ENCODE measurements around the gene SCD5. TPM values are rescaled to one million over a fixed set of nuclear protein-coding genes. Genes with fewer than 3 reads are reported as not detected.

The SCD5 gene
- polyA plus RNA-seq, 1 donor from 2014 or later, result 212 TPM

DNA sequence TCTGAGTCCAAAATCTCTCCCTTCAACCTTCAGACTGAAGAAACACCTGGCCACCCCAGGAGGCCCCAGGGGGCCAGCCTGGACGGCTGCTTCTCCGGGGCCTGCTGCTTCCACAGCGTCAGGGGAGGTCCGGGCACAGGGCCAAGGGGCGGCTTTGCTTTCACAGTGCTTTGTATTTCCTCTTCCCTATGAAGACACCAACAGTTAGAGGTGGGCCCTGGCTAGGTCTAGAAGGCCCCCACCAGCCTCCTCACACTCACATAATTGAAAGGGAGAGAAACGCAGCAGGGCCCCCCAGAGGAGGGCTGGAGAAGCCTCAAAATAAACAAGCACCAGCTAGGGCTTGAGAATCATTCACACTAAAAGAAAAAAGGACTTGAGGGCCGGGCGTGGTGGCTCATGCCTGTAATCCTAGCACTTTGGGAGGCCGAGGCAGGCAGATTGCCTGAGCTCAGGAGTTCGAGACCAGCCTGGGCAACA lies 17.8 kb downstream of the SCD5 start:
- H4K20me1 ChIP-seq (ENCODE audit: insufficient read depth), result no peaks in the 10 kb centered on the region
- no peaks in the 10 kb centered on the region for H3K27me3 ChIP-seq (ENCODE audit: insufficient read depth, low read depth, low read length)
- no peak overlapping the region for H3K27ac ChIP-seq (ENCODE audit: low read length)
- peaks cover 3% of the 10 kb centered on the region for H3F3A ChIP-seq (ENCODE audit: insufficient read depth, low read length, poor library complexity, severe bottlenecking)
- no peaks in the 10 kb centered on the region for H3K36me3 ChIP-seq (ENCODE audit: insufficient read depth, low read length)
- H2AFZ ChIP-seq (ENCODE audit: low read depth, low read length), result no peak overlapping the region
- no peaks in the 10 kb centered on the region for H3K9me3 ChIP-seq (ENCODE audit: low read length)
- TF ChIP-seq EP300 (conservative IDR thresholded peaks at IDR 0.05; ENCODE audit: poor library complexity, severe bottlenecking), result no peak
- TF ChIP-seq SMC3 (conservative IDR thresholded peaks at IDR 0.05; ENCODE audit: poor library complexity), result no peak
- TF ChIP-seq EZH2 (IDR thresholded peaks at IDR 0.05; ENCODE audit: borderline replicate concordance, insufficient read depth, low read length, poor library complexity, severe bottlenecking), result no peak
- TF ChIP-seq, protein P1, sequence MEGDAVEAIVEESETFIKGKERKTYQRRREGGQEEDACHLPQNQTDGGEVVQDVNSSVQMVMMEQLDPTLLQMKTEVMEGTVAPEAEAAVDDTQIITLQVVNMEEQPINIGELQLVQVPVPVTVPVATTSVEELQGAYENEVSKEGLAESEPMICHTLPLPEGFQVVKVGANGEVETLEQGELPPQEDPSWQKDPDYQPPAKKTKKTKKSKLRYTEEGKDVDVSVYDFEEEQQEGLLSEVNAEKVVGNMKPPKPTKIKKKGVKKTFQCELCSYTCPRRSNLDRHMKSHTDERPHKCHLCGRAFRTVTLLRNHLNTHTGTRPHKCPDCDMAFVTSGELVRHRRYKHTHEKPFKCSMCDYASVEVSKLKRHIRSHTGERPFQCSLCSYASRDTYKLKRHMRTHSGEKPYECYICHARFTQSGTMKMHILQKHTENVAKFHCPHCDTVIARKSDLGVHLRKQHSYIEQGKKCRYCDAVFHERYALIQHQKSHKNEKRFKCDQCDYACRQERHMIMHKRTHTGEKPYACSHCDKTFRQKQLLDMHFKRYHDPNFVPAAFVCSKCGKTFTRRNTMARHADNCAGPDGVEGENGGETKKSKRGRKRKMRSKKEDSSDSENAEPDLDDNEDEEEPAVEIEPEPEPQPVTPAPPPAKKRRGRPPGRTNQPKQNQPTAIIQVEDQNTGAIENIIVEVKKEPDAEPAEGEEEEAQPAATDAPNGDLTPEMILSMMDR (IDR thresholded peaks at IDR 0.05; ENCODE audit: poor library complexity, severe bottlenecking), result no peak
- no peak for TF ChIP-seq RAD21 (conservative IDR thresholded peaks at IDR 0.05)
- no peak for TF ChIP-seq MXI1 (conservative IDR thresholded peaks at IDR 0.05; ENCODE audit: poor library complexity, severe bottlenecking)
- no peak for TF ChIP-seq TAF1 (IDR thresholded peaks at IDR 0.05; ENCODE audit: low read depth)
- no peak for TF ChIP-seq POLR2AphosphoS5 (IDR thresholded peaks at IDR 0.05)
- TF ChIP-seq, protein P2, sequence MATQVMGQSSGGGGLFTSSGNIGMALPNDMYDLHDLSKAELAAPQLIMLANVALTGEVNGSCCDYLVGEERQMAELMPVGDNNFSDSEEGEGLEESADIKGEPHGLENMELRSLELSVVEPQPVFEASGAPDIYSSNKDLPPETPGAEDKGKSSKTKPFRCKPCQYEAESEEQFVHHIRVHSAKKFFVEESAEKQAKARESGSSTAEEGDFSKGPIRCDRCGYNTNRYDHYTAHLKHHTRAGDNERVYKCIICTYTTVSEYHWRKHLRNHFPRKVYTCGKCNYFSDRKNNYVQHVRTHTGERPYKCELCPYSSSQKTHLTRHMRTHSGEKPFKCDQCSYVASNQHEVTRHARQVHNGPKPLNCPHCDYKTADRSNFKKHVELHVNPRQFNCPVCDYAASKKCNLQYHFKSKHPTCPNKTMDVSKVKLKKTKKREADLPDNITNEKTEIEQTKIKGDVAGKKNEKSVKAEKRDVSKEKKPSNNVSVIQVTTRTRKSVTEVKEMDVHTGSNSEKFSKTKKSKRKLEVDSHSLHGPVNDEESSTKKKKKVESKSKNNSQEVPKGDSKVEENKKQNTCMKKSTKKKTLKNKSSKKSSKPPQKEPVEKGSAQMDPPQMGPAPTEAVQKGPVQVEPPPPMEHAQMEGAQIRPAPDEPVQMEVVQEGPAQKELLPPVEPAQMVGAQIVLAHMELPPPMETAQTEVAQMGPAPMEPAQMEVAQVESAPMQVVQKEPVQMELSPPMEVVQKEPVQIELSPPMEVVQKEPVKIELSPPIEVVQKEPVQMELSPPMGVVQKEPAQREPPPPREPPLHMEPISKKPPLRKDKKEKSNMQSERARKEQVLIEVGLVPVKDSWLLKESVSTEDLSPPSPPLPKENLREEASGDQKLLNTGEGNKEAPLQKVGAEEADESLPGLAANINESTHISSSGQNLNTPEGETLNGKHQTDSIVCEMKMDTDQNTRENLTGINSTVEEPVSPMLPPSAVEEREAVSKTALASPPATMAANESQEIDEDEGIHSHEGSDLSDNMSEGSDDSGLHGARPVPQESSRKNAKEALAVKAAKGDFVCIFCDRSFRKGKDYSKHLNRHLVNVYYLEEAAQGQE (IDR thresholded peaks at IDR 0.05; ENCODE audit: borderline replicate concordance), result no peak
- H3K9ac ChIP-seq (ENCODE audit: low read length), result no peak overlapping the region
- H3K79me2 ChIP-seq (replicated peaks; ENCODE audit: insufficient read depth, low read length), result peaks cover 28% of the 10 kb centered on the region
- no peaks in the 10 kb centered on the region for H3K9me2 ChIP-seq (ENCODE audit: insufficient read depth, low read length)
- H3K4me3 ChIP-seq (ENCODE audit: low read length), result no peak overlapping the region
- no peak overlapping the region for H3K4me2 ChIP-seq (ENCODE audit: low read length)

DNA sequence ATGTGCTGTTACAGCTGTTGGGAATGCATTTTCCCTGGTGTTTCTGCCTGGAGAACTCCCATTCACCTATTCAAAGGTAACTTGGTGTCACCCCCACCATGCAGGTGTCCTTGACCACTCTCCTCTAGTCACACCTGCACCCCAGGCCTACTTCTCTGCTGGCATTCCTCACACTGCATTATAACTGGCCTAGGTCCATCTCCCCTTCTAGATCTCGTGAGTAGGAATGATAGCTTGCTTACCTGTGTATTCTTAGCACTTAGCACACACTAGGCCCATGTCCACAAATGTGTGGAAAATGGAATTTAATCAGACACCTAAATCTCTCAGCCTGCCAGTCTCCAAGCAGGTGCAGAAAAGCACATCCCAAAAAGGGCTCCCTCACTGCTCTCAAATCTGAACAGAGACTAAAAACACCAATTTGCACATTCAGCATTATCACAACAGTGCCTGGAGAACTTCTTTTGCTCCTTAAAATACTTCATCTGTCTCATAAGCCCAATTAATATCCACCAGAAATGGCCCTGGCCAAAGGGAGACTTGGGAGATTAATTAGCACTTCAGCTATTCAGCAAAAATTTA lies 18.3 kb downstream of the SCD5 start:
- no peaks in the 10 kb centered on the region for H3K9me3 ChIP-seq (ENCODE audit: low read length)
- no peaks in the 10 kb centered on the region for H3K36me3 ChIP-seq (ENCODE audit: insufficient read depth, low read length)
- H3K4me3 ChIP-seq (ENCODE audit: low read length), result no peak overlapping the region
- no peaks in the 10 kb centered on the region for H4K20me1 ChIP-seq (ENCODE audit: insufficient read depth)
- H3F3A ChIP-seq (ENCODE audit: insufficient read depth, low read length, poor library complexity, severe bottlenecking), result no peaks in the 10 kb centered on the region
- H3K9ac ChIP-seq (ENCODE audit: low read length), result no peak overlapping the region
- peaks cover 28% of the 10 kb centered on the region for H3K79me2 ChIP-seq (replicated peaks; ENCODE audit: insufficient read depth, low read length)
- H3K27ac ChIP-seq (ENCODE audit: low read length), result no peak overlapping the region
- TF ChIP-seq MXI1 (conservative IDR thresholded peaks at IDR 0.05; ENCODE audit: poor library complexity, severe bottlenecking), result no peak
- TF ChIP-seq EZH2 (IDR thresholded peaks at IDR 0.05; ENCODE audit: borderline replicate concordance, insufficient read depth, low read length, poor library complexity, severe bottlenecking), result no peak
- TF ChIP-seq, protein P1 (IDR thresholded peaks at IDR 0.05; ENCODE audit: poor library complexity, severe bottlenecking), result no peak
- no peak for TF ChIP-seq SMC3 (conservative IDR thresholded peaks at IDR 0.05; ENCODE audit: poor library complexity)
- H3K4me2 ChIP-seq (ENCODE audit: low read length), result no peak overlapping the region
- no peak overlapping the region for H2AFZ ChIP-seq (ENCODE audit: low read depth, low read length)
- no peaks in the 10 kb centered on the region for H3K9me2 ChIP-seq (ENCODE audit: insufficient read depth, low read length)
- no peaks in the 10 kb centered on the region for H3K27me3 ChIP-seq (ENCODE audit: insufficient read depth, low read depth, low read length)

Data from neural cell (in vitro differentiated cells).